Mesenchymal stem cell (in vitro differentiated cells and primary cell): ENCODE measurements around the gene CALML5.

ENCODE experiments used
- DNase-seq: peaks from one replicate; pipeline ENCODE4 v3.0.0-alpha.2; 2013
- H2AFZ ChIP-seq: one replicate; pipeline ENCODE4 v1.6.1; 2013; ENCODE audit warnings: low read depth, mild to moderate bottlenecking, control low read depth, inconsistent platforms, low read length, moderate library complexity
- H2AK5ac ChIP-seq: 2 replicates; pipeline ENCODE4 v1.6.1; 2013; ENCODE audit warnings: low read length, moderate library complexity, mild to moderate bottlenecking, inconsistent platforms; ENCODE audit not compliant: severe bottlenecking
- H2BK120ac ChIP-seq: one replicate; pipeline ENCODE4 v1.6.1; 2013; ENCODE audit warnings: low read depth, mild to moderate bottlenecking, inconsistent platforms, low read length, moderate library complexity
- H2BK12ac ChIP-seq, 2 experiments: one replicate each; pipeline ENCODE4 v1.6.1; 2013; ENCODE audit warnings: inconsistent platforms in 2 of 2, low read length in 2 of 2, mild to moderate bottlenecking in 2 of 2, moderate library complexity in 2 of 2, control low read depth in 1 of 2
- H2BK15ac ChIP-seq: one replicate; pipeline ENCODE4 v1.6.1; 2013; ENCODE audit warnings: mild to moderate bottlenecking, low read depth, inconsistent platforms; ENCODE audit not compliant: poor library complexity, severe bottlenecking
- H2BK5ac ChIP-seq: 2 replicates; pipeline ENCODE4 v1.6.1; 2013; ENCODE audit warnings: low read depth, mild to moderate bottlenecking, low read length, control low read depth, inconsistent platforms; ENCODE audit not compliant: poor library complexity, severe bottlenecking
- H3K14ac ChIP-seq, 2 experiments: one replicate each; pipeline ENCODE4 v1.6.1; 2013; ENCODE audit warnings: inconsistent platforms in 2 of 2, low read length in 2 of 2, control low read depth in 1 of 2, mild to moderate bottlenecking in 1 of 2, moderate library complexity in 1 of 2
- H3K18ac ChIP-seq, 2 experiments: one replicate each; pipeline ENCODE4 v1.6.1; 2013; ENCODE audit warnings: inconsistent platforms in 2 of 2, low read length in 2 of 2, control low read depth in 1 of 2, low read depth in 1 of 2, mild to moderate bottlenecking in 1 of 2
- H3K23ac ChIP-seq, 2 experiments: one replicate each; pipeline ENCODE4 v1.6.1; 2013; ENCODE audit warnings: inconsistent platforms in 2 of 2, low read length in 2 of 2, mild to moderate bottlenecking in 2 of 2, moderate library complexity in 2 of 2, control low read depth in 1 of 2
- H3K27ac ChIP-seq: 2 replicates; pipeline ENCODE4 v1.5.1; 2013; ENCODE audit warnings: mild to moderate bottlenecking, moderate library complexity, low read length, control low read depth, inconsistent platforms; ENCODE audit not compliant: poor library complexity, severe bottlenecking
- H3K27me3 ChIP-seq, 2 experiments: 2 replicates each; pipeline versions ENCODE4 v1.6.1 to v1.7.0; 2013; ENCODE audit warnings: low read length in 2 of 2, mild to moderate bottlenecking in 2 of 2, moderate library complexity in 2 of 2, control low read depth in 1 of 2, inconsistent platforms in 1 of 2; ENCODE audit not compliant: control insufficient read depth in 1 of 2, insufficient read depth in 1 of 2
- H3K36me3 ChIP-seq, 2 experiments: 2 replicates each; pipeline versions ENCODE4 v1.6.1 to v1.7.0; 2013; ENCODE audit warnings: low read length in 2 of 2, control low read depth in 1 of 2, inconsistent platforms in 1 of 2, low read depth in 1 of 2, mild to moderate bottlenecking in 1 of 2; ENCODE audit not compliant: insufficient read depth in 2 of 2, control insufficient read depth in 1 of 2
- H3K4ac ChIP-seq, 2 experiments: one replicate each; pipeline ENCODE4 v1.6.1; 2013; ENCODE audit warnings: inconsistent platforms in 2 of 2, low read length in 2 of 2, mild to moderate bottlenecking in 2 of 2, moderate library complexity in 2 of 2, control low read depth in 1 of 2, low read depth in 1 of 2
- H3K4me1 ChIP-seq: 2 replicates; pipeline ENCODE4 v1.6.1; 2013; ENCODE audit warnings: low read depth, low read length, control low read depth; ENCODE audit not compliant: control insufficient read depth, insufficient read depth
- H3K4me2 ChIP-seq: 2 replicates; pipeline ENCODE4 v1.6.1; 2013; ENCODE audit warnings: low read length, mild to moderate bottlenecking, inconsistent platforms; ENCODE audit not compliant: poor library complexity, severe bottlenecking
- H3K4me3 ChIP-seq, 2 experiments: 2 replicates each; pipeline versions ENCODE4 v1.5.1 to v1.7.0; 2013; ENCODE audit warnings: low read length in 2 of 2, mild to moderate bottlenecking in 2 of 2, control low read depth in 1 of 2, low read depth in 1 of 2; ENCODE audit not compliant: insufficient read depth in 1 of 2
- H3K79me1 ChIP-seq: replicated peaks from 2 replicates; pipeline ENCODE4 v1.6.1; 2013; ENCODE audit warnings: mild to moderate bottlenecking, control low read depth, low read length, inconsistent platforms; ENCODE audit not compliant: poor library complexity, severe bottlenecking
- H3K9ac ChIP-seq: 2 replicates; pipeline ENCODE4 v1.7.0; 2013; ENCODE audit warnings: mild to moderate bottlenecking, low read length, moderate library complexity
- H3K9me3 ChIP-seq: 2 replicates; pipeline ENCODE4 v1.7.0; 2013; ENCODE audit warnings: mild to moderate bottlenecking, low read length; ENCODE audit not compliant: control insufficient read depth
- H4K8ac ChIP-seq: one replicate; pipeline ENCODE4 v1.6.1; 2013; ENCODE audit warnings: inconsistent platforms, mild to moderate bottlenecking, low read length, moderate library complexity
- H4K91ac ChIP-seq: one replicate; pipeline ENCODE4 v1.6.1; 2013; ENCODE audit warnings: mild to moderate bottlenecking, low read length, inconsistent platforms
- WGBS: methylation state at CpG from one replicate; pipeline ENCODE4 v1.1.7; 2013; ENCODE audit warnings: mixed read lengths; 5-methylcytosine and 5-hydroxymethylcytosine counted together

The CALML5 gene

DNA sequence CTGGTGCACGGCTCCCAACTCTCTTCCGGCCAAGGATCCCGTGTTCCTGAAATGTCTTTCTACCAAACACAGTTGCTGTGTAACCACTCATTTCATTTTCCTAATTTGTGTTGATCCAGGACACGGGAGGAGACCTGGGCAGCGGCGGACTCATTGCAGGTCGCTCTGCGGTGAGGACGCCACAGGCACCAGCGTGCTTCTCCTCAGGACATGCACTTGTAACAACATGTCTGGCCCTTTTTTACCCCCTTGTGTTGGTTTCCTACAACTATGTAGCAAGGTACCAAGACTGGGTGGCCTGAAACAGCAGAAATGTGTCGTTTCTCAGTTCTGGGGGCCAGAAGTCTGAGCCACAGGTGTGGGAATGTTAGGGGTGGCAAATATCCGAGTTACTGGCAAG, 18.2 kb downstream of the CALML5 start:
- Histone ChIP-seq H3K9me3 (peaks cover 3% of the 10 kb centered on the region), H2BK120ac (no peak overlapping the region), H2BK12ac (no peak overlapping the region), H3K4me2 (no peak overlapping the region), H3K4me1 (no peaks in the 10 kb centered on the region), H2BK5ac (no peak overlapping the region), H3K4ac (no peak overlapping the region), H2BK15ac (no peak overlapping the region), H3K14ac (no peak overlapping the region), H3K9ac (no peak overlapping the region), H3K27me3 (peaks cover 3 to 14% of the 10 kb centered on the region in 2 experiments), H3K36me3 (no peaks in the 10 kb centered on the region), H3K4me3 (no peak overlapping the region), H3K27ac (no peak overlapping the region), H3K18ac (no peak overlapping the region), H3K23ac (no peak overlapping the region), H4K91ac (no peak overlapping the region), H4K8ac (no peak overlapping the region), H2AK5ac (no peak overlapping the region), H3K79me1 (no peaks in the 10 kb centered on the region), H2AFZ (no peak overlapping the region)
- no peak for DNase-seq
- 93% methylated on average over 12 of the region's 12 CpGs for WGBS

DNA sequence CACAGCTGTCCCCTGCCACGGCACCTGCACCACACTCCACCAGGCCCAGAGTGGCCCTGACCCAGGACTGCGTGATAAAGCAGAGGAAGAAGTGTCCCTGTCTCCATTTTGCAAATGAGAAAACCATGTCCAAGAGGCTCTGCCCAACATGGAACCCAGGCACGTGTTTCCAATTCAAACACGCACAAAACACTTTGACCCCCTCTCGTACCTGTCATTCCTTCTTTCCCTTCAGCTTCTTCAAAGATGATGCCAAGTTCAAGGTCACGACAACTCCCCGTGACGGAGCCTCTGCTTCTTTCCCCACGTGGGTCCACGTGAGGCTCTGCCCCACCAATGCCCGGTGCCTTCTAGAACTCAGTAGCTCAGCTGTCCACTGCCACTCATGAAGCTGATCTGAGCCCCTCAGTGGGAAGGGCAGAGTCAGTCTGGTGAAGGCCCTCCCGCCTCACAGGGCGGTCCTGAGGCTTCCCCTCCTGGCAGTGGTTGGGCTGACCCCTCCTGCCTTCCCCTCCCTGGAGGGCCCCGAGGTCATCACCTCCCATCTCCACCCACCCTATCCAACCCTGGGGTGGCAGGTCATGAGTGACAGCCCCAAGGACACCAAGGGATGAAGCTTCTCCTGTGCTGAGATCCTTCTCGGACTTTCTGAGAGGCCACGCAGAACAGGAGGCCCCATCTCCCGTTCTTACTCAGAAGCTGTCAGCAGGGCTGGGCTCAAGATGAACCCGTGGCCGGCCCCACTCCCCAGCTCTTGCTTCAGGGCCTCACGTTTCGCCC, 19.0 kb downstream of the CALML5 start:
- WGBS: 93% methylated on average over 21 of the region's 21 CpGs
- Histone ChIP-seq H3K27ac (no peak overlapping the region), H2BK5ac (no peak overlapping the region)

DNA sequence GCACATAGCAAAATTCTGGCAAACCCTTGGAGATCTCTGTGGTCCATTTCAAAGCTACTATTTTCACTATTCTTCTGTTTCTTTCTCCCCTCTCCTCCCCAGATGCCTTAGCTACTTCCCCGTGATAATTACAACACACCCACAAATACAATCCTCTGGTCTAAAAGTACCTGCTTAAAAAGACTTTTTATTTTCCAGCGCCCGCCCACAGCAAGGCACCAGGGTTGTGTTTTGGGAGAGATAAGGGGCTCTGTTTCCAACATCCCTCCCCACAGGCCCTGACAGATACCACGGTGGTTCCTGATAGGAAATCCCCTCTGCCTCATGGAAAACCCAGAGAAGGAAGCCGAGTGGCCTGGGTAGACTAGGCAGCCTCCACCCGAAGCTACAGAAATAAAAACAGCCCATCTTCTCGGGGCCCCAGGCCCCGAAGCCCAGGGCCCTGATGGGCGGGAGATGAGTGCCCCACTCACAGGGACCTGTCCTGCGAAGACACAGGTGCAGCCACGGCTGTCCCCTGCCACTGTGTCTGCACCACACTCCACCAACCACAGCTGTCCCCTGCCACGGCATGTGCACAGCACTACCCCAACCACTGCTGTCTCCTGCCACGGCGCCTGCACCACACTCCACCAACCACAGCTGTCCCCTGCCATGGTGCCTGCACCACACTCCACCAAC, 19.7 kb downstream of the CALML5 start:
- no peak overlapping the region for H2AK5ac ChIP-seq
- H3K4me3 ChIP-seq: no peak overlapping the region
- no peak overlapping the region for H3K4me2 ChIP-seq
- H3K4me1 ChIP-seq: no peaks in the 10 kb centered on the region
- peaks cover 0 to under 1% of the 10 kb centered on the region in 2 experiments for H3K27me3 ChIP-seq
- H3K4ac ChIP-seq: no peak overlapping the region
- H2BK12ac ChIP-seq: no peak overlapping the region
- H3K18ac ChIP-seq: no peak overlapping the region
- no peak overlapping the region for H2BK120ac ChIP-seq
- peaks cover 3% of the 10 kb centered on the region for H3K9me3 ChIP-seq
- H3K9ac ChIP-seq: no peak overlapping the region
- H2AFZ ChIP-seq: no peak overlapping the region
- no peak overlapping the region for H2BK5ac ChIP-seq
- no peaks in the 10 kb centered on the region for H3K79me1 ChIP-seq
- 83% methylated on average over 13 of the region's 14 CpGs for WGBS
- DNase-seq: no peak
- H3K36me3 ChIP-seq: no peaks in the 10 kb centered on the region
- H2BK15ac ChIP-seq: no peak overlapping the region
- no peak overlapping the region for H4K8ac ChIP-seq
- no peak overlapping the region for H3K23ac ChIP-seq
- peak overlapping the region in 1 of 2 experiments; percentile 48 for H3K14ac ChIP-seq
- no peak overlapping the region for H4K91ac ChIP-seq
- no peak overlapping the region for H3K27ac ChIP-seq

More for the DNA sequence above, 19.0 kb downstream of the CALML5 start:
- no peak overlapping the region for H3K4me3 ChIP-seq
- H2BK12ac ChIP-seq: no peak overlapping the region
- H3K9ac ChIP-seq: no peak overlapping the region
- H3K18ac ChIP-seq: no peak overlapping the region
- peak overlapping the region in 1 of 2 experiments; percentile 48 for H3K14ac ChIP-seq
- H3K4me2 ChIP-seq: no peak overlapping the region
- H3K4me1 ChIP-seq: no peaks in the 10 kb centered on the region
- H3K23ac ChIP-seq: no peak overlapping the region
- H4K8ac ChIP-seq: no peak overlapping the region
- peaks cover 3% of the 10 kb centered on the region for H3K9me3 ChIP-seq
- H2BK15ac ChIP-seq: no peak overlapping the region
- H3K36me3 ChIP-seq: no peaks in the 10 kb centered on the region
- no peak overlapping the region for H2BK120ac ChIP-seq
- no peak for DNase-seq
- no peak overlapping the region for H3K4ac ChIP-seq
- H4K91ac ChIP-seq: no peak overlapping the region
- peaks cover 0 to 7% of the 10 kb centered on the region in 2 experiments for H3K27me3 ChIP-seq
- H3K79me1 ChIP-seq: no peaks in the 10 kb centered on the region
- no peak overlapping the region for H2AK5ac ChIP-seq
- H2AFZ ChIP-seq: no peak overlapping the region

GRCh38 chr10:5478694-5479305, 20.6 kb downstream of the CALML5 start:
- H3K9ac ChIP-seq: no peak overlapping the region
- peak overlapping the region; percentile 60 for H4K8ac ChIP-seq
- H2BK120ac ChIP-seq: no peak overlapping the region
- peak overlapping the region; percentile 19 for H4K91ac ChIP-seq
- H2AFZ ChIP-seq: no peak overlapping the region
- H3K4me1 ChIP-seq: no peaks in the 10 kb centered on the region
- H3K27me3 ChIP-seq: no peaks in the 10 kb centered on the region
- H3K36me3 ChIP-seq: no peaks in the 10 kb centered on the region
- H2BK12ac ChIP-seq: no peak overlapping the region
- no peak overlapping the region for H3K18ac ChIP-seq
- no peak overlapping the region for H3K14ac ChIP-seq
- no peak overlapping the region for H2BK15ac ChIP-seq
- no peak overlapping the region for H3K4me3 ChIP-seq
- no peak overlapping the region for H3K4ac ChIP-seq
- H3K4me2 ChIP-seq: no peak overlapping the region
- no peak overlapping the region for H2BK5ac ChIP-seq
- H3K79me1 ChIP-seq: no peaks in the 10 kb centered on the region
- H2AK5ac ChIP-seq: no peak overlapping the region
- no peak overlapping the region for H3K27ac ChIP-seq
- DNase-seq: no peak
- peaks cover 3% of the 10 kb centered on the region for H3K9me3 ChIP-seq
- H3K23ac ChIP-seq: no peak overlapping the region
- WGBS: 95% methylated on average over 17 of the region's 18 CpGs
